Neural cell (in vitro differentiated cells): ENCODE data around the gene UTY.

Experiments
- CTCF ChIP-seq: fragments of 450-650 bp; IDR thresholded peaks from 2 replicates; pipeline ENCODE4 v1.5.1; 2014; ENCODE audit warnings: antibody characterized with exemption, mild to moderate bottlenecking, moderate library complexity; ENCODE audit not compliant: poor library complexity, severe bottlenecking
- EP300 ChIP-seq: fragments of 450-650 bp; conservative IDR thresholded peaks from 2 replicates; pipeline ENCODE4 v1.6.1; 2014; ENCODE audit warnings: antibody characterized with exemption, mild to moderate bottlenecking, moderate library complexity; ENCODE audit not compliant: poor library complexity, severe bottlenecking
- EZH2 ChIP-seq: fragments of 200-600, 300-800 bp; shearing (Covaris generic), sonication (generic); IDR thresholded peaks from 2 replicates; pipeline ENCODE4 v1.6.1; 2014; ENCODE audit warnings: antibody characterized with exemption, low read length, borderline replicate concordance, mild to moderate bottlenecking; ENCODE audit not compliant: insufficient read depth, poor library complexity, severe bottlenecking
- POLR2AphosphoS5 ChIP-seq: IDR thresholded peaks from 2 replicates; pipeline ENCODE4 v1.6.1; 2012
- RAD21 ChIP-seq: fragments of 450-650 bp; conservative IDR thresholded peaks from 2 replicates; pipeline ENCODE4 v1.6.1; 2014; ENCODE audit warnings: antibody characterized with exemption, mild to moderate bottlenecking, moderate library complexity
- REST ChIP-seq: IDR thresholded peaks from 2 replicates; pipeline ENCODE4 v1.6.1; 2012; ENCODE audit warnings: borderline replicate concordance
- SMC3 ChIP-seq: fragments of 450-650 bp; conservative IDR thresholded peaks from 2 replicates; pipeline ENCODE4 v1.6.1; 2014; ENCODE audit warnings: antibody characterized with exemption, mild to moderate bottlenecking, moderate library complexity; ENCODE audit not compliant: poor library complexity

- TF ChIP-seq RAD21, result no peak
- TF ChIP-seq CTCF, result no peak
- TF ChIP-seq POLR2AphosphoS5, result no peak
- no peak for TF ChIP-seq REST
- TF ChIP-seq EZH2, result no peak
- no peak for TF ChIP-seq EP300
- no peak for TF ChIP-seq SMC3
These were observed 268.7 kb downstream of the UTY start for GRCh38 chrY:13210961-13211646.
